ENCODE measurements around the gene SACS.

The SACS gene

GRCh38 chr13:23365652-23366051, 67.8 kb downstream of the SACS start:
- in situ Hi-C loops (cut with MboI; ENCODE audit: low sequenced_read_pairs): no loop called here

- in situ Hi-C loops (cut with MboI; ENCODE audit: low sequenced_read_pairs): no loop called here
Measured at GRCh38 chr13:23359882-23360281, 73.6 kb downstream of the SACS start.

GRCh38 chr13:23357349-23357748, 76.2 kb downstream of the SACS start:
- in situ Hi-C loops (cut with MboI; ENCODE audit: low sequenced_read_pairs): no loop called here

GRCh38 chr13:23356368-23356767, 77.1 kb downstream of the SACS start:
- in situ Hi-C loops (cut with MboI; ENCODE audit: low sequenced_read_pairs): no loop called here

- in situ Hi-C loops (cut with MboI; ENCODE audit: low sequenced_read_pairs): no loop called here
Measured at GRCh38 chr13:23354520-23354919, 79.0 kb downstream of the SACS start.

GRCh38 chr13:23352161-23352560, 81.3 kb downstream of the SACS start:
- in situ Hi-C loops (cut with MboI; ENCODE audit: low sequenced_read_pairs): no loop called here

- in situ Hi-C loops (cut with MboI; ENCODE audit: low sequenced_read_pairs): no loop called here
Measured at GRCh38 chr13:23350009-23350408, 83.5 kb downstream of the SACS start.

- in situ Hi-C loops (cut with MboI; ENCODE audit: low sequenced_read_pairs): no loop called here
Measured at GRCh38 chr13:23349161-23349897, 84.2 kb downstream of the SACS start.

GRCh38 chr13:23348262-23349127, 85.0 kb downstream of the SACS start:
- in situ Hi-C loops (cut with MboI; ENCODE audit: low sequenced_read_pairs): no loop called here

- in situ Hi-C loops (cut with MboI; ENCODE audit: low sequenced_read_pairs): no loop called here
Measured at GRCh38 chr13:23347601-23348000, 85.9 kb downstream of the SACS start.

- in situ Hi-C loops (cut with MboI; ENCODE audit: low sequenced_read_pairs): no loop called here
Measured at GRCh38 chr13:23344931-23345595, 88.4 kb downstream of the SACS start.

GRCh38 chr13:23339225-23339624, 94.3 kb downstream of the SACS start:
- in situ Hi-C loops (cut with MboI; ENCODE audit: low sequenced_read_pairs): no loop called here

GRCh38 chr13:23330356-23330755, 103.1 kb downstream of the SACS start:
- in situ Hi-C loops (cut with MboI; ENCODE audit: low sequenced_read_pairs): no loop called here

- in situ Hi-C loops (cut with MboI; ENCODE audit: low sequenced_read_pairs): no loop called here
Measured at GRCh38 chr13:23325191-23325590, 108.3 kb downstream of the SACS start.

GRCh38 chr13:23323946-23324709, 109.4 kb downstream of the SACS start:
- in situ Hi-C loops (cut with MboI; ENCODE audit: low sequenced_read_pairs): no loop called here

- in situ Hi-C loops (cut with MboI; ENCODE audit: low sequenced_read_pairs): no loop called here
Measured at GRCh38 chr13:23322353-23323336, 110.9 kb downstream of the SACS start.

- in situ Hi-C loops (cut with MboI; ENCODE audit: low sequenced_read_pairs): no loop called here
Measured at GRCh38 chr13:23321535-23322241, 111.8 kb downstream of the SACS start.

GRCh38 chr13:23320926-23321534, 112.5 kb downstream of the SACS start:
- in situ Hi-C loops (cut with MboI; ENCODE audit: low sequenced_read_pairs): no loop called here

- in situ Hi-C loops (cut with MboI; ENCODE audit: low sequenced_read_pairs): no loop called here
Measured at GRCh38 chr13:23319883-23320224, 113.6 kb downstream of the SACS start.
